Astrocyte (in vitro differentiated cells and primary cell): ENCODE measurements around the gene RAB3B. TPM values are rescaled to one million over a fixed set of nuclear protein-coding genes. Genes with fewer than 3 reads are reported as not detected.

Experiments used
- DNase-seq: peaks from one replicate; pipeline ENCODE4 v3.0.0-alpha.2; 2010; ENCODE audit warnings: low read depth
- FAIRE-seq: peaks from 2 replicates; lab custom pipeline; 2011; peaks lifted over from hg19 to GRCh38; lab: Jason Lieb, UNC
- H2AFZ ChIP-seq: 2 replicates; pipeline ENCODE4 v1.6.0; 2012; ENCODE audit warnings: low read depth, low read length, inconsistent platforms
- H3K27ac ChIP-seq: 2 replicates; pipeline ENCODE4 v1.5.1; 2011; ENCODE audit warnings: low read depth, low read length, inconsistent platforms
- H3K27me3 ChIP-seq: 2 replicates; pipeline ENCODE4 v1.6.0; 2011; ENCODE audit warnings: low read length, inconsistent platforms; ENCODE audit not compliant: insufficient read depth
- H3K36me3 ChIP-seq: 2 replicates; pipeline ENCODE4 v1.5.1; 2011; ENCODE audit warnings: low read length, inconsistent platforms; ENCODE audit not compliant: insufficient read depth
- H3K4me1 ChIP-seq: 2 replicates; pipeline ENCODE4 v1.5.1; 2011; ENCODE audit warnings: low read length, inconsistent platforms; ENCODE audit not compliant: insufficient read depth
- H3K4me2 ChIP-seq: 2 replicates; pipeline ENCODE4 v1.6.0; 2012; ENCODE audit warnings: low read length, inconsistent platforms
- H3K4me3 ChIP-seq: 2 replicates; pipeline ENCODE4 v1.5.1; 2011; ENCODE audit warnings: low read depth, mild to moderate bottlenecking, low read length, inconsistent platforms; ENCODE audit not compliant: insufficient read depth
- H3K79me2 ChIP-seq: 2 replicates; pipeline ENCODE4 v1.6.0; 2012; ENCODE audit warnings: mild to moderate bottlenecking, low read length, inconsistent platforms; ENCODE audit not compliant: insufficient read depth
- H3K9ac ChIP-seq: 2 replicates; pipeline ENCODE4 v1.6.0; 2012; ENCODE audit warnings: mild to moderate bottlenecking, low read length, inconsistent platforms
- H3K9me3 ChIP-seq: 2 replicates; pipeline ENCODE4 v1.5.1; 2012; ENCODE audit warnings: low read depth, mild to moderate bottlenecking, low read length, inconsistent platforms; ENCODE audit not compliant: insufficient read depth
- H4K20me1 ChIP-seq: 2 replicates; pipeline ENCODE4 v1.6.0; 2012; ENCODE audit warnings: low read length, inconsistent platforms; ENCODE audit not compliant: insufficient read depth
- H3K27ac Mint-ChIP-seq: one replicate; pipeline ENCODE4 v1.8.0; 2021; ENCODE audit warnings: mild to moderate bottlenecking, mixed read lengths; ENCODE audit not compliant: unreplicated experiment
- H3K27me3 Mint-ChIP-seq: one replicate; pipeline ENCODE4 v1.8.0; 2021; ENCODE audit warnings: low read depth, mixed read lengths; ENCODE audit not compliant: unreplicated experiment
- H3K36me3 Mint-ChIP-seq: one replicate; pipeline ENCODE4 v1.8.0; 2021; ENCODE audit warnings: low read depth, mixed read lengths; ENCODE audit not compliant: unreplicated experiment
- H3K4me1 Mint-ChIP-seq: one replicate; pipeline ENCODE4 v1.8.0; 2021; ENCODE audit warnings: low read depth, mixed read lengths; ENCODE audit not compliant: unreplicated experiment
- H3K4me3 Mint-ChIP-seq: one replicate; pipeline ENCODE4 v1.8.0; 2021; ENCODE audit warnings: mild to moderate bottlenecking, moderate library complexity, mixed read lengths; ENCODE audit not compliant: unreplicated experiment
- H3K9me3 Mint-ChIP-seq: one replicate; pipeline ENCODE4 v1.8.0; 2021; ENCODE audit warnings: mild to moderate bottlenecking, mixed read lengths; ENCODE audit not compliant: unreplicated experiment
- EZH2 ChIP-seq: IDR thresholded peaks from 2 replicates; pipeline ENCODE4 v1.6.1; 2012; ENCODE audit warnings: mild to moderate bottlenecking, low read length, inconsistent platforms; ENCODE audit not compliant: insufficient read depth
- total RNA-seq: library from RNA; stranded (reverse); gene quantifications from 2 replicates; pipeline ENCODE4 v1.2.1, GENCODE V29; 2021
- TF ChIP-seq, protein P1 (sequence below): IDR thresholded peaks from 2 replicates; pipeline ENCODE4 v1.5.1; 2011; ENCODE audit warnings: low read depth, mild to moderate bottlenecking, inconsistent platforms, low read length, moderate library complexity; ENCODE audit not compliant: insufficient read depth

Gene RAB3B
- total RNA-seq, 1 donor from 2014 or later, result 49.2 TPM

DNA sequence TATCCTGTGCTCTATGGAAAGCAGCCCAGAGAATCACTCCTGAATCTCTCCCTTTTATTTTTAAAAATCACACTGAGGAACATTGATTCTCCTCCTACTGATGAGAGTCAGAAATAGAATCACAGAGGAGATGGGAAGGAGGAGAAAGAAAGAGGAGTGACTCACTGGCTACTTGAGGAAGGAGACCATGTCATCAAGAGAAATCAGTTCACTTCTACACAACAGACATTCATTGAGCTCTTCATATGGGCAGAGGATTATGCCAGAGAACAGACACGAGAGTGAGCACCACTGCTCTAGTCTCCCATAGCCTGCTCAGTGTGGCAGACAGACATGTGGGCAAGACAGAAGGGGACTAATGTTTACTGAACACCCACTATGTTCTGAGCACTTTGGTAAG lies 44.2 kb downstream of the RAB3B start:
- Mint-ChIP-seq H3K4me3 (peak overlapping the region; percentile 14), H3K36me3 (peaks cover 44% of the 10 kb centered on the region), H3K4me1 (peaks cover 8% of the 10 kb centered on the region), H3K9me3 (peaks cover 13% of the 10 kb centered on the region), H3K27ac (peak overlapping the region; percentile 83), H3K27me3 (no peaks in the 10 kb centered on the region)
- FAIRE-seq, result peak; percentile 67
- no peak overlapping the region for H3K9ac ChIP-seq
- H3K9me3 ChIP-seq, result peaks cover 8% of the 10 kb centered on the region
- no peaks in the 10 kb centered on the region for H3K27me3 ChIP-seq
- H3K36me3 ChIP-seq, result peaks cover 4% of the 10 kb centered on the region
- no peaks in the 10 kb centered on the region for H4K20me1 ChIP-seq
- peaks cover 5% of the 10 kb centered on the region for H3K4me1 ChIP-seq
- H2AFZ ChIP-seq, result peak overlapping the region; percentile 19
- H3K27ac ChIP-seq, result no peak overlapping the region
- H3K4me2 ChIP-seq, result peak overlapping the region; percentile 17
- H3K79me2 ChIP-seq, result no peaks in the 10 kb centered on the region
- TF ChIP-seq, protein P1, sequence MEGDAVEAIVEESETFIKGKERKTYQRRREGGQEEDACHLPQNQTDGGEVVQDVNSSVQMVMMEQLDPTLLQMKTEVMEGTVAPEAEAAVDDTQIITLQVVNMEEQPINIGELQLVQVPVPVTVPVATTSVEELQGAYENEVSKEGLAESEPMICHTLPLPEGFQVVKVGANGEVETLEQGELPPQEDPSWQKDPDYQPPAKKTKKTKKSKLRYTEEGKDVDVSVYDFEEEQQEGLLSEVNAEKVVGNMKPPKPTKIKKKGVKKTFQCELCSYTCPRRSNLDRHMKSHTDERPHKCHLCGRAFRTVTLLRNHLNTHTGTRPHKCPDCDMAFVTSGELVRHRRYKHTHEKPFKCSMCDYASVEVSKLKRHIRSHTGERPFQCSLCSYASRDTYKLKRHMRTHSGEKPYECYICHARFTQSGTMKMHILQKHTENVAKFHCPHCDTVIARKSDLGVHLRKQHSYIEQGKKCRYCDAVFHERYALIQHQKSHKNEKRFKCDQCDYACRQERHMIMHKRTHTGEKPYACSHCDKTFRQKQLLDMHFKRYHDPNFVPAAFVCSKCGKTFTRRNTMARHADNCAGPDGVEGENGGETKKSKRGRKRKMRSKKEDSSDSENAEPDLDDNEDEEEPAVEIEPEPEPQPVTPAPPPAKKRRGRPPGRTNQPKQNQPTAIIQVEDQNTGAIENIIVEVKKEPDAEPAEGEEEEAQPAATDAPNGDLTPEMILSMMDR, result no peak
- no peak for TF ChIP-seq EZH2
- peak; percentile 53 for DNase-seq
- H3K4me3 ChIP-seq, result no peak overlapping the region

DNA sequence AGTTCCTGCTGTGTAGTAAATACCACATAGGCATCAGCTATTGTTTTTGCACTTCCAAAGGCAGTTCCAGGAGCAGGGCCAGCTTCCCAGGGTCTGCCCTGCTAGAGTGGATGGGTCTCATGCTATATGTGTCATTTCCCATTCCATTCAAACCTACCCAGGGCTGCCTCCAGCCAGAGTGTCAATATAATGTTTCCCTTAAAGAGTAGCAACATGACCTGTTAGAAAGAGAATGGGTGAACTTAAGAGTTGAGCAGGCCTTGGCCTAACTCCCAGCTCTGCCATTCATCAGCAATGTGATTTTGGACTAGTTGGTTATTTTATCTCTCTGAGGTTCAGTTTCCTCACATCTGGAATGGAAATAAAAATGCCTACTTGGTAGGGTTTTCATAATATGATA lies 44.9 kb downstream of the RAB3B start:
- H3K4me3 Mint-ChIP-seq, result no peak overlapping the region
- peaks cover 9% of the 10 kb centered on the region for H3K36me3 ChIP-seq
- peaks cover 8% of the 10 kb centered on the region for H3K4me1 Mint-ChIP-seq
- no peaks in the 10 kb centered on the region for H3K79me2 ChIP-seq
- H3K4me1 ChIP-seq, result peaks cover 5% of the 10 kb centered on the region
- H3K4me3 ChIP-seq, result no peak overlapping the region
- no peak overlapping the region for H2AFZ ChIP-seq
- H3K27ac ChIP-seq, result no peak overlapping the region
- H4K20me1 ChIP-seq, result no peaks in the 10 kb centered on the region
- H3K9me3 ChIP-seq, result peaks cover 8% of the 10 kb centered on the region
- H3K4me2 ChIP-seq, result no peak overlapping the region
- no peak overlapping the region for H3K9ac ChIP-seq
- TF ChIP-seq, protein P1, result no peak
- TF ChIP-seq EZH2, result no peak
- no peaks in the 10 kb centered on the region for H3K27me3 ChIP-seq
- H3K36me3 Mint-ChIP-seq, result peaks cover 45% of the 10 kb centered on the region
- H3K27ac Mint-ChIP-seq, result no peak overlapping the region
- H3K9me3 Mint-ChIP-seq, result peaks cover 15% of the 10 kb centered on the region
- DNase-seq (peak; percentile 42), FAIRE-seq (no peak)
- H3K27me3 Mint-ChIP-seq, result no peaks in the 10 kb centered on the region

DNA sequence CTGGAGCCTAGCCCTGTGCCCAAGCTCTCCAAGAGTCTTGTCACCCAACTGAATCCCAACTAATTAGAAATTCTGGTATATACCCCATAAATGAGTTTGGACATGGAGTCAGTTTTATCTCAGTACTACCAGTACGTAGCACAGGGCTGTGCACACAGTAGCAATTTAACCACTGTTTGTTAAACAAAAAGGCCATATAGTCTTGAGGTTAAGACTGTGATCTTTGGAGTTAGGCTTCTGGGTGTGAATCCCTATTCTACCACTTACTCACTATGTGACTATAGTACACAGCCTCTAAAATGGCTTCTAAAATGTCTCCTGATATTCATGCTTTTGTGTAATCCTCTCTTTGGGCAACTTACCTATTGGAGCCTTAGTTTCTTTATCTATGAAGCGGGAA lies 48.2 kb downstream of the RAB3B start:
- Mint-ChIP-seq H3K9me3 (peaks cover 12% of the 10 kb centered on the region), H3K4me3 (no peak overlapping the region), H3K27ac (no peak overlapping the region), H3K27me3 (no peaks in the 10 kb centered on the region), H3K36me3 (peaks cover 42% of the 10 kb centered on the region), H3K4me1 (peaks cover 8% of the 10 kb centered on the region)
- H3K9me3 ChIP-seq, result peaks cover 8% of the 10 kb centered on the region
- H3K4me2 ChIP-seq, result no peak overlapping the region
- no peak overlapping the region for H2AFZ ChIP-seq
- peaks cover 13% of the 10 kb centered on the region for H3K36me3 ChIP-seq
- no peak overlapping the region for H3K4me3 ChIP-seq
- H3K27ac ChIP-seq, result no peak overlapping the region
- TF ChIP-seq, protein P1, result no peak
- TF ChIP-seq EZH2, result no peak
- H3K4me1 ChIP-seq, result peaks cover 5% of the 10 kb centered on the region
- H3K27me3 ChIP-seq, result no peaks in the 10 kb centered on the region
- no peak for FAIRE-seq
- H4K20me1 ChIP-seq, result no peaks in the 10 kb centered on the region
- DNase-seq, result no peak
- no peaks in the 10 kb centered on the region for H3K79me2 ChIP-seq
- no peak overlapping the region for H3K9ac ChIP-seq
